Neural crest cell (in vitro differentiated cells): ENCODE results near the gene ZBTB12. TPM values are rescaled to one million over a fixed set of nuclear protein-coding genes. Genes with fewer than 3 reads are reported as not detected.
"Not testable (repeated sequence)": the region's sequence is repeated elsewhere in the genome, so short reads cannot be mapped to it uniquely, and the experiment has no call there.

ENCODE experiments used
- DNase-seq: peaks from one replicate; pipeline ENCODE4 v3.0.0; 2021; ENCODE audit warnings: low read depth, mixed read lengths, low spot score
- H3K27ac Mint-ChIP-seq: one replicate; pipeline ENCODE4 v1.8.0; 2021; ENCODE audit warnings: mild to moderate bottlenecking, mixed read lengths; ENCODE audit not compliant: unreplicated experiment
- H3K27me3 Mint-ChIP-seq: 2 replicates; pipeline ENCODE4 v1.8.0; 2021; ENCODE audit warnings: low read depth, mild to moderate bottlenecking, mixed read lengths
- H3K36me3 Mint-ChIP-seq: 2 replicates; pipeline ENCODE4 v1.8.0; 2021; ENCODE audit warnings: low read depth, mild to moderate bottlenecking, mixed read lengths
- H3K4me1 Mint-ChIP-seq: 2 replicates; pipeline ENCODE4 v1.8.0; 2021; ENCODE audit warnings: mixed read lengths
- H3K4me3 Mint-ChIP-seq: one replicate; pipeline ENCODE4 v1.8.0; 2021; ENCODE audit warnings: mild to moderate bottlenecking, mixed read lengths
- H3K9me3 Mint-ChIP-seq: 2 replicates; pipeline ENCODE4 v1.8.0; 2021; ENCODE audit warnings: mixed read lengths
- CTCF ChIP-seq: fragments of 200-600 bp; sonication (generic); conservative IDR thresholded peaks from 2 replicates; pipeline ENCODE4 v1.5.0; 2021; ENCODE audit warnings: antibody characterized with exemption, mild to moderate bottlenecking
- total RNA-seq: library from RNA; stranded (reverse); gene quantifications from 2 replicates; pipeline ENCODE4 v1.2.1, GENCODE V29; 2021

Gene ZBTB12
- total RNA-seq, 1 donor from 2014 or later, result 60.8 TPM

GRCh38 chr6:31858707-31859106, 43.2 kb downstream of the ZBTB12 start:
- no peak overlapping the region for H3K27ac Mint-ChIP-seq
- peak overlapping the region; percentile 41 for H3K4me3 Mint-ChIP-seq
- no peak for TF ChIP-seq CTCF
- H3K27me3 Mint-ChIP-seq, result no peaks in the 10 kb centered on the region
- no peak for DNase-seq
- peaks cover 14% of the 10 kb centered on the region for H3K36me3 Mint-ChIP-seq
- no peaks in the 10 kb centered on the region for H3K9me3 Mint-ChIP-seq
- H3K4me1 Mint-ChIP-seq, result peaks cover 18% of the 10 kb centered on the region

GRCh38 chr6:31857774-31858173, 44.1 kb downstream of the ZBTB12 start:
- not testable (repeated sequence) for H3K9me3 Mint-ChIP-seq, H3K27me3 Mint-ChIP-seq, H3K27ac Mint-ChIP-seq, DNase-seq
- Mint-ChIP-seq H3K4me3 (peak overlapping the region; percentile 1), H3K36me3 (peaks cover 17% of the 10 kb centered on the region), H3K4me1 (peaks cover 12% of the 10 kb centered on the region)

GRCh38 chr6:31851980-31852718, 49.7 kb downstream of the ZBTB12 start:
- not testable (repeated sequence) for H3K9me3 Mint-ChIP-seq, H3K27ac Mint-ChIP-seq, H3K27me3 Mint-ChIP-seq, H3K4me1 Mint-ChIP-seq, DNase-seq
- Mint-ChIP-seq H3K4me3 (peak overlapping the region; percentile 15), H3K36me3 (peaks cover 13% of the 10 kb centered on the region)

GRCh38 chr6:31851485-31851832, 50.4 kb downstream of the ZBTB12 start:
- H3K9me3 Mint-ChIP-seq, result no peaks in the 10 kb centered on the region
- H3K4me1 Mint-ChIP-seq, result peaks cover 4% of the 10 kb centered on the region
- peaks cover 13% of the 10 kb centered on the region for H3K36me3 Mint-ChIP-seq
- no peak for DNase-seq
- H3K4me3 Mint-ChIP-seq, result peak overlapping the region; percentile 1
- no peaks in the 10 kb centered on the region for H3K27me3 Mint-ChIP-seq
- TF ChIP-seq CTCF, result no peak
- H3K27ac Mint-ChIP-seq, result peak overlapping the region; percentile 78

- Mint-ChIP-seq H3K4me1 (peaks cover 4% of the 10 kb centered on the region), H3K9me3 (no peaks in the 10 kb centered on the region), H3K36me3 (peaks cover 13% of the 10 kb centered on the region), H3K27me3 (no peaks in the 10 kb centered on the region), H3K4me3 (peak overlapping the region; percentile 1), H3K27ac (no peak overlapping the region)
- TF ChIP-seq CTCF, result no peak
- DNase-seq, result no peak
Observed at GRCh38 chr6:31850765-31851484, 51.0 kb downstream of the ZBTB12 start.

Other genes starting within 250 kb of the ZBTB12 start
- gene BAG6, start 249.4 kb downstream of the ZBTB12 start, total RNA-seq, result 439 and 459 TPM in 2 replicates
- 3.8 and 4.2 TPM in 2 replicates for gene APOM, start 246.2 kb downstream of the ZBTB12 start, total RNA-seq
- 23.5 TPM in 2 replicates for gene C6orf47, start 241.3 kb downstream of the ZBTB12 start, total RNA-seq
- 16.8 and 17.6 TPM in 2 replicates for gene GPANK1, start 237.1 kb downstream of the ZBTB12 start, total RNA-seq
- gene CSNK2B, start 236.0 kb downstream of the ZBTB12 start, total RNA-seq, result 185 and 188 TPM in 2 replicates
- 24.0 and 24.2 TPM in 2 replicates for gene LY6G5B, start 232.1 kb downstream of the ZBTB12 start, total RNA-seq
- 9.1 and 11.0 TPM in 2 replicates for gene LY6G5C, start 221.0 kb downstream of the ZBTB12 start, total RNA-seq
- gene ABHD16A, start 198.8 kb downstream of the ZBTB12 start, total RNA-seq, result 70.9 and 73.6 TPM in 2 replicates
- not detected in 2 replicates for gene LY6G6F, start 195.2 kb downstream of the ZBTB12 start, total RNA-seq
- gene LY6G6D, start 186.7 kb downstream of the ZBTB12 start, total RNA-seq, result not detected in 2 replicates
- 1.2 TPM in 2 replicates for gene LY6G6C, start 180.3 kb downstream of the ZBTB12 start, total RNA-seq
- not detected in 2 replicates for gene MPIG6B, start 178.7 kb downstream of the ZBTB12 start, total RNA-seq
- gene DDAH2, start 172.8 kb downstream of the ZBTB12 start, total RNA-seq, result 186 and 194 TPM in 2 replicates
- gene CLIC1, start 165.6 kb downstream of the ZBTB12 start, total RNA-seq, result 305 and 313 TPM in 2 replicates
- gene MSH5, start 162.1 kb downstream of the ZBTB12 start, total RNA-seq, result 79.5 and 86.2 TPM in 2 replicates
- gene SAPCD1, start 139.4 kb downstream of the ZBTB12 start, total RNA-seq, result 21.3 and 25.1 TPM in 2 replicates
- 2.0 and 2.7 TPM in 2 replicates for gene VWA7, start 124.8 kb downstream of the ZBTB12 start, total RNA-seq
- 162 and 163 TPM in 2 replicates for gene VARS1, start 106.3 kb downstream of the ZBTB12 start, total RNA-seq
- 122 and 135 TPM in 2 replicates for gene LSM2, start 95.1 kb downstream of the ZBTB12 start, total RNA-seq
- gene HSPA1L, start 86.8 kb downstream of the ZBTB12 start, total RNA-seq, result 1.5 and 1.8 TPM in 2 replicates
- gene HSPA1A, start 86.5 kb downstream of the ZBTB12 start, total RNA-seq, result 70.3 and 72.3 TPM in 2 replicates
- gene HSPA1B, start 74.3 kb downstream of the ZBTB12 start, total RNA-seq, result 78.5 and 82.5 TPM in 2 replicates
- gene NEU1, start 39.3 kb downstream of the ZBTB12 start, total RNA-seq, result 46.3 and 49.9 TPM in 2 replicates
- gene SLC44A4, start 23.1 kb downstream of the ZBTB12 start, total RNA-seq, result 0.32 and 0.84 TPM in 2 replicates
- gene EHMT2, start 4.4 kb downstream of the ZBTB12 start, total RNA-seq, result 202 and 205 TPM in 2 replicates
- gene C2, start 25.6 kb upstream of the ZBTB12 start, total RNA-seq, result 0.35 and 1.2 TPM in 2 replicates
- not detected in 2 replicates for gene CFB, start 44.0 kb upstream of the ZBTB12 start, total RNA-seq
- 86.1 and 88.4 TPM in 2 replicates for gene NELFE, start 56.9 kb upstream of the ZBTB12 start, total RNA-seq
- 77.9 and 88.7 TPM in 2 replicates for gene SKIC2, start 57.1 kb upstream of the ZBTB12 start, total RNA-seq
- 23.8 and 26.6 TPM in 2 replicates for gene DXO, start 70.1 kb upstream of the ZBTB12 start, total RNA-seq
- gene C4A, start 80.0 kb upstream of the ZBTB12 start, total RNA-seq, result 5.6 and 10.1 TPM in 2 replicates
- 5.3 and 6.7 TPM in 2 replicates for gene C4B, start 112.7 kb upstream of the ZBTB12 start, total RNA-seq
- gene CYP21A2, start 136.3 kb upstream of the ZBTB12 start, total RNA-seq, result 0.23 TPM in 2 replicates
- 4.6 and 6.6 TPM in 2 replicates for gene TNXB, start 207.3 kb upstream of the ZBTB12 start, total RNA-seq
- 83.6 and 87.1 TPM in 2 replicates for gene ATF6B, start 226.2 kb upstream of the ZBTB12 start, total RNA-seq
- 12.4 and 13.0 TPM in 2 replicates for gene FKBPL, start 228.2 kb upstream of the ZBTB12 start, total RNA-seq
- 3.1 and 4.1 TPM in 2 replicates for gene PRRT1, start 249.9 kb upstream of the ZBTB12 start, total RNA-seq